ENCODE measurements around the gene IBA57.

GRCh38 chr1:228140724-228141225 is 24.8 kb upstream of the IBA57 start:
- TF ChIP-seq, protein P1, sequence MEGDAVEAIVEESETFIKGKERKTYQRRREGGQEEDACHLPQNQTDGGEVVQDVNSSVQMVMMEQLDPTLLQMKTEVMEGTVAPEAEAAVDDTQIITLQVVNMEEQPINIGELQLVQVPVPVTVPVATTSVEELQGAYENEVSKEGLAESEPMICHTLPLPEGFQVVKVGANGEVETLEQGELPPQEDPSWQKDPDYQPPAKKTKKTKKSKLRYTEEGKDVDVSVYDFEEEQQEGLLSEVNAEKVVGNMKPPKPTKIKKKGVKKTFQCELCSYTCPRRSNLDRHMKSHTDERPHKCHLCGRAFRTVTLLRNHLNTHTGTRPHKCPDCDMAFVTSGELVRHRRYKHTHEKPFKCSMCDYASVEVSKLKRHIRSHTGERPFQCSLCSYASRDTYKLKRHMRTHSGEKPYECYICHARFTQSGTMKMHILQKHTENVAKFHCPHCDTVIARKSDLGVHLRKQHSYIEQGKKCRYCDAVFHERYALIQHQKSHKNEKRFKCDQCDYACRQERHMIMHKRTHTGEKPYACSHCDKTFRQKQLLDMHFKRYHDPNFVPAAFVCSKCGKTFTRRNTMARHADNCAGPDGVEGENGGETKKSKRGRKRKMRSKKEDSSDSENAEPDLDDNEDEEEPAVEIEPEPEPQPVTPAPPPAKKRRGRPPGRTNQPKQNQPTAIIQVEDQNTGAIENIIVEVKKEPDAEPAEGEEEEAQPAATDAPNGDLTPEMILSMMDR (IDR thresholded peaks at IDR 0.05) = no peak
- no peak for TF ChIP-seq POLR2A (IDR thresholded peaks at IDR 0.05; ENCODE audit: low read depth)
- TF ChIP-seq EP300 (IDR thresholded peaks at IDR 0.05) = no peak
- TF ChIP-seq POLR2AphosphoS5 (IDR thresholded peaks at IDR 0.05) = no peak

Measured in esophagus muscularis mucosa (tissue), 4 donors.